ENCODE data around the gene DUSP5.
"Not testable (repeated sequence)": the region's sequence is repeated elsewhere in the genome, so short reads cannot be mapped to it uniquely, and the experiment has no call there.

DUSP5 gene, protein sequence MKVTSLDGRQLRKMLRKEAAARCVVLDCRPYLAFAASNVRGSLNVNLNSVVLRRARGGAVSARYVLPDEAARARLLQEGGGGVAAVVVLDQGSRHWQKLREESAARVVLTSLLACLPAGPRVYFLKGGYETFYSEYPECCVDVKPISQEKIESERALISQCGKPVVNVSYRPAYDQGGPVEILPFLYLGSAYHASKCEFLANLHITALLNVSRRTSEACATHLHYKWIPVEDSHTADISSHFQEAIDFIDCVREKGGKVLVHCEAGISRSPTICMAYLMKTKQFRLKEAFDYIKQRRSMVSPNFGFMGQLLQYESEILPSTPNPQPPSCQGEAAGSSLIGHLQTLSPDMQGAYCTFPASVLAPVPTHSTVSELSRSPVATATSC

DNA sequence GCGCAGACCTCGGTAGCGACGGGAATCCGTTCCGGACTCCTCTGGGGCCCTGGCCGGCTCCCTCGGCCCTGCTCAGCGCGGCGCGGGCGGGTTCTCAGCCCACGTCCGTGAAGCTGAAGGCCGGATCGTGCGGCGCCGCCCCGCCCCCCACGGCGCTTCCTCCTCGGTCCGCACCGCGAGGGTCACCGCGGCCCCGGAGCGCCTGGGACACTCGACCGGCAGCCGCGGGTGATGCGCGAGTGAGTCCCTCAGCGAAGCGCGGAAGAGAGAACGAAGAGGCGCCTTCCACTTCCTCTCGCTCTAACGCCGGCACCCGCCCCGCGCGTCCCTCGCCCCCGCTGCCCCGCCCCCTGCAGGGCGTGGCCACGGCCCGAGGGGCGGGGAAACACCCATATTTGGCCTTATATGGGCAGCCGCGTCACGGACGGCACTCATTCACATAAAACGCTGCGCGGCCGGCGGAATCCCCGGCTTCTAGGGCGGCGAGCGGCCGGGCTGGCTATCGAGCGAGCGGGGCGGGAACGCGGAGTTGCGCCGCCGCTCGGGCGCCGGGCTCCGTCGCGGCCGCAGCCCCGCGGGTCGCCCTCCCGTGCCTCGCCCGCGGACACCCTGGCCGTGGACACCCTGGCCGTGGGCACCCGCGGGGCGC lies at the start of gene DUSP5:
Gene DUSP5, plus strand, starts transcription at position 470 of the 649 bp plus-strand sequence. CDS start 215 bp downstream, outside the sequence.
- peak; percentile 95 for DNase-seq

DNA sequence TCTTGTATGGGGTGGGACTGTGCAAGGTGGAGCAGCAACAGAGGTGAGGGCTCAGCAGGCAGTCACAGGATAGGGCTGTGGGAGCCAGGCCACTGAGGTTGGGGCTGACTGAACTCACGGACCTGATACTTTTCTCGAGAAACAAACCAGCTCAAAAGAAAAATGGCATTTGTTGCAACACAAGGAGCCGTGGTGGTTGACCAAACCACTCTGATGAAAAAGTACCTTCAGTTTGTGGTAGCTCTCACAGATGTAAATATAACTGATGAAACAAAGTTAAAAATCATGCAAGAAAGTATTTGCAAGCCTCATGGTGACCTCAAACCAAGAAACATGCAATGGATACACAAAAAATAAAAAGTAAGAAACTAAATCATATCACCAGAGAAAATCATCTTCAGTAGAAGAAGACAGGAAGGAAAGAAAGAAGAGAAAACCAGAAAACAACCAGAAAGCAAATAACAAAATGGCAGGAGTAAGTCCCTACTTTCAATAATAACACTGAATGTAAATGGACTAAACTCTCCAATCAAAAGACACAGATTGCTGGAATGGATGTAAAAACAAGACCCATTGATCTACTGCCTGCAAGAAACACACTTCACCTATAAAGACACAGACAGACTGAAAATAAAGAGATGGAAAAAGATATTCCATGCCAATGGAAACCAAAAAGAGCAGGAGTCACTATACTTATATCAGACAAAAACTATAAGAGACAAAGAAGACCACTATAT lies 48.9 kb upstream of the DUSP5 start:
- DNase-seq: no peak

DNA sequence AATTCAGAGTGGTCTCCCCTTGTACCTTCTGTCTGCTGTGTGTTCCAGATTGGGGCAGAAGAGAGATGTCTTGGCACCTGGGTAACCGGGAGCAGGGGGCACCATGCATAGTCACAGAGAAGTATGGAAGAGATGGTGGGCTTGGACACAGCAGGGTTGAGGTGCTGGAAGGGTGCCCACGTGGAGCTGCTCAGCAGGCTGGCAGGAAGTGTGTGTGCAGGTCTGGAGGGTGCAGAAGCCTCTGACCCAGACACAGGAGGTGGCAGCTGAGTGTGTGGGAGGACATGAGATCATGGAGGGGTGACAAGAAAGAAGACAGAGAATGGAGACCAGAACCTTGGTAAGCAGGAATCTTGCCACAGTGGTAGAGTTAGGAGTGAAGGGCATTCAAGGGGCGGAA lies 42.3 kb upstream of the DUSP5 start:
- DNase-seq: no peak

DNA sequence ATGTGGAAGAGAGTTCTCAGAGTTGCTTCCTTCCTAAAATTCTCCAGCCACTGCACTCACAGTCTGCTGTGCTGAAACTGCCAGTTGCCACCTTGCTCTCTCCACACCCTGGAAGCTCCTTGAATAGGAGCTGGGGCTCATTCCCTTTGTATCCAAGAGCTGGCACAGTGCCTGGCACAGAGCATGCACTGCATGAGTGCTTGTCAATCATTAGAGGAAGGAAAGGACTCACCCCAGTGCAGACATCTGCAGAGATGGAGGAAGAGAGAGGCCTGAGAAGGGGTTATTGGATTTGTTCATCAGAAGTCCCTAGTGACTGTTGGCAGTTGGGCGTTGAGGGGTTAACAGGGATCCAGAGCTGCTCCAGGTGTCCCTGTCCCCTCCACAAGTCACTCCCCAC lies 41.7 kb upstream of the DUSP5 start:
- DNase-seq: peak; percentile 41

DNA sequence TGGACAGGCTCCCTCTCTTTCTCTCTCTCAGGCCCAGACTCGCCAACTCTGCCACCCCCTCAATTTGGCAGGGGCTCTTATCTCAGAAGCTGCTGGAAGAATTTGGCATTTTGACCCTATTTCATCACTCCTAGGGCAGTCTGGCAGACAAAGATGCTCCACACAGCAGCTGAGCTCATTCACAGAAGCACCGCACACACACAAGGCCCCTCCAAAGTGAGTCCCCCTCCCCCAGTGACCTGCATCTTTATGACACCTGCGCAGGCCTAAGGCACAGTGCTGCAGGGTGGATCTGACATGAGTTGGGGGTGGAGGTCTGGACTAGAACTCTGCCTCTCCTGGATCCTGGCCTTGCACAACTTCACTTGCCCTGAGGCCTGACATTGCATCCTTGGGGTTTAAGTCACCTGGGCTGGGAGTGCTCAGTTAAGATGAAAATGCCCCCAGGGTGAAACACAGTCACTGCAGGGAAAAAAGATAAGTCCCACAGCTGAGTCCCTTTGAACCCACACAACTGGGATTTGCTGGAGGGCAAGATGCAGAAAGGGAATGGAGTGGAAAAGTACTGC lies 41.1 kb upstream of the DUSP5 start:
- DNase-seq: no peak

DNA sequence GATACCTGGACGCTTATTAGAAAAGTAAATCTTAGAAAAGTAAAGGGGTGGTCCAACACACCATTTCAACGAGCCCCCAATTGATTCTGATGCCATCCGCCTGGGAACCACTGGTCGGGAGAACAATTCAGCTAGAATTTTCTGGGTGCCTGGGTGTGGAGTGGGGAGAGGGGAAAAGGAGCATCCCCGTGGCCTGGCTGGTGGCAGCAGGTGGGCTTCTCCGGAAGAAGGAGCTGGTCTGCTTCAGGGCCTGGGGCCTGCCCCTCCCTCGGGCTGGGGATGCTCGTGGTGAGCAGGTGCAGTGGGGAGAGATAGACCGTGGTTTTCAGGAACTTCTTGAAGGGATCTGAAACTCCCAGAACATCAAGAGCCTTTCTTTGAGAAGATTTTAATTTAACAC lies 39.9 kb upstream of the DUSP5 start:
- no peak for DNase-seq

DNA sequence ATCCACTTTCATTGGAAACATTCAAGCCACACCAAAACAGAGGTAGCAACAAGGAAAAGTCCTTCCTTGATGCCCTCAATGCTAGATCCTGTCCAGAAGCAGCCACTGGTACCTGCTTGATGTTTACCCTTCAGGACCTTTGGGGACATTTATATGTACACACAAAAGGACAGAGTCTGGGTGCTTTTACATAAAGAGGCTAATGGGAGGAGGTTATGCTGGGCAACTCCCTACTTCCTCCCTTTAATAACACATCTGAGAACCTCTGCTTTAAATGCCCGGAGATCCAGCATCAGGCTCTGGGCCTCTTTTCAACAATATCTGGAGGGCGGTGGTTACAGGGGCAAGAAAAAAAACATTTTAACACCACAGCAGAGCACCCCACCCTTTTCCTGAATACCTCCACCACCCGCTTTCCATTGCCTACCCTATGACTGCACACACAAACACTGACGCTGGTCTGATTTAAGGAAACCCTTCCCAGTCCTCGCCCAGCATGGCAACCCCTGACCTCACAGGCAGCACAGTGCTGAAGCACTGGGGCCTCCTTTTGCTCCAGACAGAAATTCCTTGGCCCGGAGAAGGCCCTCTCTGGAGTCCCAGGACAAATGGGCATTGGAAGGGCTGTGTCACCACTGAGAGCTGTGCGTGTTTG lies 39.3 kb upstream of the DUSP5 start:
- DNase-seq: no peak

DNA sequence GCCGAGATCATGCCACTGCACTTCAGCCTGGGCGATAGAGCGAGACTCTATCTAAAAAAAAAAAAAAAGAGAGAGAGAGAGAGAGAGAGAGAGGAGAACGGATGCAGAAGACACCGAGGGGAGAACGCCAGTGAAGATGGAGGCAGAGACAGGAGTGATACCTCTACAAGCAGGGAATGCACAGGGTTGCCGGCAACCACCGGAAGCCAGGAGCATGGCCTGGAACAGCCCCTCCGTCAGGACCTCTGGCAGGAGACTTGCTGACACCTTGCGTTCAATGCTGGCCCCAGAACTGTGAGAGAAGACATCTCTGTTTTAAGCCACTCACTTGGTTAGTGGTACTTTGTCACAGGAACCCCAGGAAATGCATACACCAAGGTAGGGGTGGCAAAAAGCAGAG lies 38.1 kb upstream of the DUSP5 start:
- no peak for DNase-seq

DNA sequence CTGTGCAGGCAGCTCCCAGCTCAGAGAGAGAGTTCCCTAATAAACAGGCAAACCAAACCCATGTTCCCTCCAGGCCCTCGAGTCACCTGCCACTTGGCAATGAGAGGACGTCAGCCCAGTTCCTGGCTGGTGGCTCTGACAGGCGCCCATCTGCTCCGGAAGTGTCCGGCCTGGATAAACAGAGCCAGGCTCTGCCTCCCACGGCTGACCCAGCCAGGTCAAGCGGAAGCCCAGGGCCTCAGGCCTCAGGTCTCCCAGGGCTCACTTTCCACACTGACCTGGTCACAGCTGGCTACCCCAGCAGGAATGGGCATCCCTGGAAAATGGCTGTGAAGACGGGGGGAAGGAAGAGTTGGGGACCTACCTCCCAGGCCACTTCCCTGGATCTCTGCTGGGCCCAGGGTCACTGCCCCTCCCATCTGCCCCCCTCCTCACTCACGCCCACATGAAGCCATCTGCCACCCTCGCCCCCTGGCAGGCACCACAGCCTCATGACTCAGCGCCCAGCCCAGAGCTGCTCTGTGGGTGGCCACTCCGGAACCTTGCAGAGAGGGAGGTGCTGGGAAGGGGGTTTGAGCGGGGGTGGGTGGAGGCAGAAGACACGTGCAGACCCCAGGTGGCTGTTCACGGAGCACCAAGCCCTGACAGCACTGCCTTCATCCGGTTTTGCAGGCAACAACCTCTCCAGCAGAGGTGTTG lies 37.4 kb upstream of the DUSP5 start:
- DNase-seq: peak; percentile 33

DNA sequence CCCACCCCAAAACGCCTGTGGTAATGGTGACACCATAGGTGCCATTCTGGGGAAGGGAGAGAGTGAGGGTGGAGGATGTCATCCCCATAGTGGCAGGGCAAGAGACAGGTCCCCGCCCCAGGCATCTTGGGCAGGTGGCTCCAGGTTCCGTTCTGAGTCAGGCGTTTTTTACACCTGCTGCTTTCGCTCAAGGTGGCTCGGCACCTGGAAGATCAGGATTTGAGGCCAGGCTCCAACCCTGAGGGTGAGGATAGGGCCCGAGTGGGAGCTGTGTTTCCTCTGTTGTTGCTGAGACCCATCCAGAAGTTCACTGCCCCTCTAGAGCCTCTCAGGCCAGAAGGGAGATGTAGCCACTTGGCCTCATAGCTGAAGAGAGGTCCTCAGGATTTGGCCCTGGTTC lies 36.6 kb upstream of the DUSP5 start:
- DNase-seq: no peak

DNA sequence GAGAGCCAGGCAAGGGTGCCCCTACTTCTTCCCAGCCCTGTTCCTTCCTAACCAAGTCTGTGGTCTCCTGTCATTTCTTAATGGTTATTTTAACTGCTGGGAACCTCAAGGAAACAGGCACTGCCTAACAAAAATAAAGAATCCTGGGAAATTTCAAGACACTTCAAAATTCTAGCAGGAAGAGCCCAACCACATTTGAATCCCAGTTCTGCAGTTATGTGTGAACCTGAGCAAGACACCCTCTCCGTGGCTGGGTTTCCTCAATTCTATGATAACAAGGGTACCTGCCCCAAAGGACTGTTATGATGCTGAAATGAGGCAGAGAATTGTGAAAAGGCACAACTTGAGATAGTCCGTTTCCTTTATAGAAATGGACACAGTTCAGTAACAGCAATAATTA lies 36.2 kb upstream of the DUSP5 start:
- DNase-seq: no peak

DNA sequence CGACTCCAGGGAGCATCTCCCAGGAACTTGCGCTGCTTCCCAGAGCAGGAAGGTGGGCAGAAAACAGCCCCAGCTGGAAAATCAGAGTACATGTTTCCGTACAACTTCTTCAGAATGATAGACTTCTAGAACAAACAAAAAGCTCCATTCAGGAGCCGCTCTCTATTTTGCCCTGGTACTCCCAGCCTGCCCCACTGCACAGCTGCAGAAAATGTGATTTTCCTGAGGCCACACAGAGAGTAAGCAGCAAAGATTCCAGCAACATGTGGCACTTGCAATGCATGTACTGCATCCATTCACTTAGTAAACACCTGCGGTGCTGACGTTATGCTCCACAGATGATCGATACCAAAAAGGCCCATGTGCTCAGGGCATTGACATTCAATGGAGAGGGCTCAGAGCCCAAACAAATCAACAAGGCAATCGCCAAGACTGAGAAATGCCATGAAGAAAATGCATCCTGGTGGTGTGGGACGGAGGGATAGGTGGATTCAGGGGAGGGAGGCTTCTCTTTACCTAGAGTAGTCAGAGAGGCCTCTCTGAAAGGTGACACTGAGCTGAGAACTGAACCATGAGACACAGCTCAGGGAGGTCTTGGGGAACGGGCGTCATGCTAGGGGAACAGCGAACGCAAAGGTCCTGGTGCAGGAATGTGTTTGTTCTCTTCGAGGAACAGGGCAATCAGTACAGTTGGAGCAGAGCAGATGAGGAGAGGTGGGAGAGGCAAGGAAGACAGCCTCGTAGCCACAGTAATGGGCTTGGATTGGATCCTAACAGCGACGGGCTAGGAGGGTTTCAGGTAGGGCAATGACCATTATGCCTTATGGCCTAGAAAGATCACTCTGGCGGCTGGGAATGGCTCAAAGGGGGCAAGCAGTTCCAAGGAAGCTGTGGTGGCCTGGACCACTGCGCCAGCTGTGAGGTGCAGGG lies 35.3 kb upstream of the DUSP5 start:
- DNase-seq: no peak

DNA sequence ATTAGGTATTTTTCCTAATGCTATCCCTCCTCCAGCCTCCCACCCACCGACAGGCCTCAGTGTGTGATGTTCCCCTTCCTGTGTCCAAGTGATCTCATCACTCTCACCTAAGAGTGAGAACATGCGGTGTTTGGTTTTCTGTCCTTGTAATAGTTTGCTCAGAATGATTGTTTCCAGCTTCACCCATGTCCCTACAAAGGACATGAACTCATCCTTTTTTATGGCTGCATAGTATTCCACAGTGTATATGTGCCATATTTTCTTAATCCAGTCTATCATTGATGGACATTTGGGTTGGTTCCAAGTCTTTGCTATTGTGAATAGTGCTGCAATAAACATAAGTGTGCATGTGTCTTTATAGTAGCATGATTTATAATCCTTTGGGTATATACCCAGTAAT lies 29.4 kb upstream of the DUSP5 start:
- DNase-seq: not testable (repeated sequence)

DNA sequence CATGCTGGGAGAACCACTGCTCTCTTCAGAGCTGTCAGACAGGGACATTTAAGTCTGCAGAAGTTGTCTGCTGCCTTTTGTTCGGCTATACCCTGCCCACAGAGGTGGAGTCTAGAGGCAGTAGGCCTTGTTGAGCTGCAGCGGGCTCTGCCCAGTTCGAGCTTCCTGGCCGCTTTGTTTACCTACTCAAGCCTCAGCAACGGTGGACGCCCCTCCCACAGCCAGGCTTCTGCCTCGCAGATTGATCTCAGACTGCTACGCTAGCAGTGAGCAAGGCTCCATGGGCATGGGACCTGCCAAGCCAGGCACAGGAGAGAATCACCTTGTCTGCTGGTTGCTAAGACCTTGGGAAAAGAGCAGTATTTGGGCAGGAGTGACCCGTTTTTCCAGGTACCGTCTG lies 27.2 kb upstream of the DUSP5 start:
- not testable (repeated sequence) for DNase-seq

DNA sequence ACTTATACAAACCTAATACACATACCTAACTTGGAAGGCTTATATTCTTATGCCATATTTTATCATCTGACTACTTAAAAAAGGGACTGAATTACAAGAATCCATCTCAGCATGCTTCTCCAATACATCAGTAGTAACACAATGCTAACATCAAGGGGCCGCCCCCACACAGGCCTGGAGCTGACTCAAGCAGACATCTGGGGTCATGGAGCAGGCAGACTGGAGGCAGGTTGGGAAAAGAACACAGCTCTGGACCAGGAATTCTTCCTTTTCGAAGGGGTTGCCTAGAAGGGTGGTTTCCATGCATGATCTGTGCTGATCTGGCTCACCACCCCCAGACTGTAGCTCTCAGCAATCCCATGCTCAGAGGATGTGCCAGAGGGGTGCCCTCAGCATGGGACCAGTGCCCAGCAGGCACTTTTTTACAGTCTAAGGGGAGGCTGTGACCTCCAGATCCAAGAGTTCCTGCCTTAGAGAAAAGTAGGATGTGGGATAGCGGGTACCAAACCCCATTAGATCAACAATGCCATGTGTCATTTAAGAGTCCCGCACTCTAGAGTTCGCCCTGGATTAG lies 26.1 kb upstream of the DUSP5 start:
- DNase-seq: no peak

DNA sequence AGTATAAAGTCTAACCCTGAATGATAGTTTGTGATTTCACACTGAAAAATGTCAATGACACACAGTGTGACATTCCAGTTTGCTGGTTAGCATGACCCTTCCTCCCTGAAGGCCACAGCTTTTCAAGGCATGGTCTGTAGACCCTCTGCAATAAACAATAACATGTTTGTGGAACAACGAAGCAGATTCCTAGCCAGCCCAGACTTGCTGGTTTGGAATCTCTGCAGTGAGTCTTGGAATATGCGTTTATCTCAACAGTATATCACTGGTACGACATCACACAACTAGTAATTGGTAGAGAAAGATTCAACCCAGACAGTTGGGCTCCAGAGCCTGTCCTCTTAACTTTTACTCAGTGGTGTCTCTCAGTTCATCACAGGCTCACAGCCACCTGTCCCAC lies 23.7 kb upstream of the DUSP5 start:
- DNase-seq: no peak

DNA sequence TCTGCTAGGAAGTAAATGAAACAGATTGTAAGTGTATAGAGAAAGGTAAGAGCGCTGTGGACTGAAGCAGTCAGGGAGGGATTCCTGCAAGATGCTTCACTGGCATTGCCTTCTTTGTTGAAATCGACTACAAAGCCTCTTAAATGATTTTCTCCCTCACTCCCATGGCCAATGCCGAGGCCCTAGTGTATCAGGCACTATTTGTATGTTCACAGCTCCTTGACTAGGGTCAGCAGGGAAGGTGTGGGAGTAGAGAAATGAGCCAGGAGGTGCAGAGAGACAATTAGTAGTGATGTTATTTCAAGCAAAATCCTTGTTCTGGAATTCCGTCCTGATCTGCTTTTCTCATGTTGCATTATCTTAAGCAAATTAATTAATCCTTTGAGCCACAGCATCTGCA lies 22.9 kb upstream of the DUSP5 start:
- DNase-seq: no peak

DNA sequence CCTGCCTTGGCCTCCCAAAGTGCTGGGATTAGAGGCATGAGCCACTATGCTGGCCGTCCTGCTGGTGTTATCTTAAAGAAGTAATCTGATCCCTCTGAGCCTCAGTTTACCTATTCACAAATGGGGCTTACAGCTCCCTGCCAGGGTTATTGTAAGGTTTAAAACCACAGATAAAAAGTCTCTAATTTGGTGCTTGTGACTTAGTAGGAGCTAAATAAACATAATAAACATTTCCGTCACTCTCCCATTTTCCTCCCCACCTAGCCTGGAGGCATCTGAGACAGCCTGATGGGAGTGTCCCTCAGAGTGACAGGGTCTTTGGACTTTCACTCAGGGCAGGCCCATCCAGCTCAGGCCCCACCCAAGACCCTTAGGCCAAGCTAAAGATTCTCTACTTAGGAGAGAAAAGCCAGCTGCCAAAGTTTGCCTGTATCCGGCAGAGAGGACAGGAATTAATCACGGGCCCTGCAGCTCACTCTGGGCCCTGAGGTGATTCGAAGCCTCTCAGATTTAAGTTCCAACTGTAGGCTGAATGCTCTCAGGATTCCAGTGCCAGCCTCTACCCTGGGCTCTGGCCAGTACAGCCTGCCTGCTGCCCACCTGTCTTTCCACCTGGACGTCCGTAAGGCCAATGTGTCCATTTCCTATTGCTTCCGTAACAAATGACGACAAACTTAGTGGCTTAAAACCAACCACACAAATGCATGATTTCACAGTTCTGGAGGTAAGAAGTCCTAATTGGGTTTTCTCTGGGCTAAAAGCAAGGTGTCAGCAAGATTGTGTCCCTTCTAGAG lies 21.8 kb upstream of the DUSP5 start:
- DNase-seq: no peak

DNA sequence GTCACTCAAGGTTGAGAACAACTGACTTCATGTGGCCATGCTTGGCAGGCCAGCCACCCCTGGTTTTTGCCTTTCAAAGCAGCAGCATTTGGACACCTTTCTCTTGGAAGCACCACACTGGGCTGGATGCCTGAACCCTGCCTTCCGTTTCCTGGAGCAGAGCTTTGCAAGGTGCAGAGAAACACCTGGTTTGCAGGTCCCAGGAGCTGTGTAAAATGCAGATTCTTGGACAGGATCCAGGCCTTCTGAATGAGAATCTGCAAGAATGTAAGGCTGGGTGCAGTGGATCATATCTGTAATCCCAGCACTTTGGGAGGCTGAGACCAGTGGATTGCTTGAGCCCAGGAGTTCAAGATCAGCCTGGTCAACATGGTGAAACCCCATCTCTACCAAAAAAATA lies 18.0 kb upstream of the DUSP5 start:
- no peak for DNase-seq

DNA sequence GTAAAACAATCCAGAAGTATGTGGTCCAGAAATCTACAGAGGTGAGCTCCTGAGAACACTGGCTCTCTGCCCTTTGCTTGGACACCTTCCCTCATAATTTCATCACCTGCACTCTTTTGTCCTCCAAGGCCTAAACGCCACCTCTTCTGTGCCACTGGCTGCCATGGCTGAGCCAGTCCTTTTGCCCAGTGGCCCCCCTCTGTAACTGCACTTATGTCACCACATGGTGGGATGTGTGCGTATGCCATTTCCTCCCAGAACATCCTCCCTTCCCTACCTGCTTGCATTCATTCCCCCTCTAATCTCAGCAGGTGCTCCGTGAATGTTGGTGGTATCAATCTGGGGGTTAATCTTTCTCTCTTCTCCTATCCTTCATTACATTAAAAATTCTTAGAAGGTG lies 17.3 kb upstream of the DUSP5 start:
- DNase-seq: no peak
